K562 treated with DMSO at 1 percent for 4 hours (cell line): ENCODE measurements around the gene TCEAL7. TPM values are rescaled to one million over a fixed set of nuclear protein-coding genes. Genes with fewer than 3 reads are reported as not detected.

Experiments used
- total RNA-seq: library from RNA; unstranded; fragments of 300-600 nt; gene quantifications from 2 replicates; pipeline ENCODE4 v1.2.3, GENCODE V29; 2022; ENCODE audit not compliant: insufficient read depth

TCEAL7 gene, protein sequence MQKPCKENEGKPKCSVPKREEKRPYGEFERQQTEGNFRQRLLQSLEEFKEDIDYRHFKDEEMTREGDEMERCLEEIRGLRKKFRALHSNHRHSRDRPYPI
- not detected in 2 replicates for total RNA-seq

GRCh38 chrX:103329991-103330390, at the start of gene TCEAL7:
Gene TCEAL7 (plus strand): TSS chrX:103330239. CDS start chrX:103331404, 1,165 bp downstream.

DNA sequence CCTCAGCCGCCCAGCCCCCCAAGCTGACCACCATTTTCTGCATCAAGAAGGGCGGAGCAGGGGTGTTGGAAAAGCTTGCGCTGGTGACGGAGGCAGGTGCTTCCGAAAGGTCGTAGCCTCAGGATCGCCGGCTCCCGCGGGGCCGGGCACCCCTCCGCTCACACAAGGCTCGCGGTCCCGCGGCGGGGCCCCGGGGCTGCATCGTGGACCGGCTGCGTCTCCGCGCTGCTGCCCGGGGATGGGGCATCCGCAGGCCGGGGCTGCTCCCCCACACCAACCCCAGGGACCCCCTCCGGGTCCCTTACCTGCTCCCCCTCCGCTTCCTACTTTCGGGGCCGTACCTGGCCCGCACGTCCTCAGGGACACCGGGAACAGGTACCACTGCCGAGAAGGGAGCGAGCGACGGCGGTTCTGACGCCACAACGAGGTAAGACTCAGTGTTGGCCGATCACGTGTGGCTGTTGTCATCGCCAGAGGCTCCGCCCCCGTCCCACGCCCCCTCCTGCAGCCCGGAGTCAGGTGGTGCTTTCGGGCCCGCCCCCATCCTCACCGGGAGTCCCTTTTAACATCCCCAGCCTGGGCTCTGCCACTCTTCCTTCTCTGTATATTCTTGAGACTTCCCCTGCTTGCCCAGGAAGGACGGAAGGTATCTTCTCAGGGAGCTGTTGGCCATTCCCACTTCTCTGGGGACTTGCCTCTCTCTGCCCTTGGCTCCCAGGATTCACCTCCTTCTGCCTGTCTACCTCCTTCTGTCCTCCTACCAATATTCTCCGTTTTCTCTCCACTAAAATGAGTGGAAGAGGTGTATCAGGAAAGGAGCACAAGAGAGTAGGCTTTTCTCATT, 19.3 kb upstream of the TCEAL7 start, which contains the start of gene BEX2:
TSS of gene BEX2 (minus strand) at position 436 of the 844 bp plus-strand sequence. CDS start 1,014 bp downstream, outside the sequence.

DNA sequence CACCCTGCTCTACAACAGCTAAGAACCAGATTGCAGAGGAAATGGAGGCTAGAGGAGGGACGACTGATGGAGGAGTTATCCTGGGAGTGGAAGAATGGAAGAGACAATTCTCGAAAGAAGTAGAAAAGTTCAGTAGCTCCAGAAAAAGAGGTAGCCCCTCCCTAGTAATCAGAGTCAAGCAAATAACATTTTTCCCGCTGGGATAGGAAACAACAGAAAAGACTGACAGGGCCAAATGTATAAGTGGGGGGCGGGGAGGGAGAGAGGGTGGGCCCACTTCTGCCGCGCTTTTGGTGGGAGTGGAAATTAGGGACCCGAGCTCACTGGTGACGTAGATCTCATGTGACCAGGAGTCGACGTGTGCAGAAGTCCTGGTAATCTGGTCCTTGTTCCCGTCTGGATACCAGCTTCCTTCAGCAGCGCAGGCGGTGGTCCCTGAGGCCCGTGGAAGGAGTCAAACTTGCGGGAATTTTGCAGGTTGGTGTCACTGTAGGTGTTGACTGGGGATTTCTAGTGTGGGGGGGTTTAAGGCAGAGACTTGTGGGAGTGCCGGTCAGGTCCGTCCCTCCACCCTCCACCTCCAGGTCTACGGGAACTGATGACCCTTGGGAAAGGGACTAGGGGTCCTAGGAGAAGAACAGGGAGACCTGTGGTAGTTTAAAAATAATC, 26.2 kb downstream of the TCEAL7 start, which contains the start of gene TCEAL9:
TSS of gene TCEAL9 (plus strand) at position 377 of the 669 bp plus-strand sequence. CDS start 1,179 bp downstream, outside the sequence.

GRCh38 chrX:103376118-103376978, 46.3 kb downstream of the TCEAL7 start, which contains the start of gene BEX3:
Gene BEX3 (plus strand): TSS chrX:103376538. CDS start chrX:103377522, 984 bp downstream.

Other genes starting within 250 kb of the TCEAL7 start
- gene NXF3, start 237.1 kb upstream of the TCEAL7 start, total RNA-seq: 1.8 TPM in 1 of 2 replicates, not detected in the other
- gene BEX4, start 115.1 kb upstream of the TCEAL7 start, total RNA-seq: 84.5 and 88.6 TPM in 2 replicates
- gene TCEAL8, start 75.1 kb upstream of the TCEAL7 start, total RNA-seq: 37.9 and 46.2 TPM in 2 replicates
- not detected in 2 replicates for gene TCEAL5, start 53.5 kb upstream of the TCEAL7 start, total RNA-seq
- gene BEX2, start 19.2 kb upstream of the TCEAL7 start, total RNA-seq: 23.4 and 50.5 TPM in 2 replicates
- 44.9 and 48.8 TPM in 2 replicates for gene TCEAL9, start 26.3 kb downstream of the TCEAL7 start, total RNA-seq
- not detected in 2 replicates for gene BEX3, start 46.3 kb downstream of the TCEAL7 start, total RNA-seq
- 0.30 and 0.88 TPM in 2 replicates for gene RAB40A, start 189.2 kb downstream of the TCEAL7 start, total RNA-seq